Activated T-helper 1 cell treated with Interleukin-2 at 50 U/mL for 16 hours (primary cell): ENCODE data around the gene NUP37.
"Not testable (repeated sequence)": the region's sequence is repeated elsewhere in the genome, so short reads cannot be mapped to it uniquely, and the experiment has no call there.

ENCODE experiments used
- DNase-seq: peaks from one replicate; pipeline ENCODE4 v3.0.0-alpha.2; 2020; ENCODE audit warnings: low read depth

Gene NUP37

GRCh38 chr12:102089228-102089835 lies 30.6 kb downstream of the NUP37 start:
- not testable (repeated sequence) for DNase-seq

- DNase-seq: no peak
Observed at GRCh38 chr12:102080842-102081241, 39.1 kb downstream of the NUP37 start.

DNA sequence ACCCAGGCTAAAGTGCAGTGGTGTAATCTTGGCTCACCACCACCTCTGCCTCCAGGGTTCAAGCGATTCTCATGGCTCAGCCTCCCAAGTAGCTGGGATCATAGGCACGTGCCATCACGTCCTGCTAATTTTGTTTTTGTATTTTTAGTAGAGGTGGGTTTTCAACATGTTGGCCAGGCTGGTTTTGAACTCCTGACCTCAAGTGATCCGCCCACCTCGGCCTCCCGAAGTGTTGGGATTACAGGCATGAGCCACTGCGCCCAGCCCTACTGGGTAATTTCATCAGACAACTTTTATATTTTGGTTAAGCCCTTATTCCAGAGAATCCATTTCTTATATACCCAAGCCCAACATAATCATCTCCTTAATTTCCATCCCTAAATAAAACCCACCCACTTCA lies 47.8 kb downstream of the NUP37 start:
- not testable (repeated sequence) for DNase-seq

DNA sequence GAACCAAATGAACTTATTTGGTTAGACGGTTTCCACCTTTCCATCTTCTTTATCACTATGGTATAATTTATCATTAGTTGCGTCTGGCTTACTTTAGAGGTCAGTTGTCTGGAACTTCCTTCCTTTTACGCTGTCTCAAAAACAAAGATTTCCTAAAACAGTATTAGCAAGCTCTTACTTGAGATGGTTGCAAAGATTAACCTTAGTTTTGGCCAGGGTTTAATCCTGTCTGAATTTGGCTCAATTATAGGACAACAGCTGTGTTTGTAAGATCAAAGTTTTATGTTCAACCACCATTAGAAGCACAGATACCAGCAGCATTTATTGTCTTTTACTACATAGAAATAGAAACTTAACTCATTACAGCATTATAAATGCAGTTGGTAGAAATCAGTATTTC lies 50.2 kb downstream of the NUP37 start:
- DNase-seq: no peak

- no peak for DNase-seq
Observed at GRCh38 chr12:102067574-102068258, 52.2 kb downstream of the NUP37 start.

DNA sequence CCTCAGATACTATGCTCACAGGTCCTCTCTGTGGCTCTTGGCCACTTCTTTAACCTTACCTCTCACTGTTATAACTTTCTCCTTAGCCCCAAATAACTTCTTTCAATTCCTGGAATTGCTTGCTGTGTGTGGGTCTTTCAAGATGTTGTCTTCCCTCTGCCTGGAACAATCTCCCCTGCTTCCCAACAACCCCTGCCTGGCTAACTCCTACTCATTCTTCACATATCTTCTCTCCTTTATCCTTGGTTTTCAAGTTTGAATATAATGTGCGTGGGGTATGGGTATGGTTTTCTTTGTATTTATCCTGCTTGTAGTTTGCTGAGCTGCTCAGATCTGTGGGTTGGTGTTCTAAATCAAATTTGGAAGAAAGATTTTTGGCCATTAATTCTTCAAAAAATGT lies 55.4 kb downstream of the NUP37 start:
- DNase-seq: no peak

DNA sequence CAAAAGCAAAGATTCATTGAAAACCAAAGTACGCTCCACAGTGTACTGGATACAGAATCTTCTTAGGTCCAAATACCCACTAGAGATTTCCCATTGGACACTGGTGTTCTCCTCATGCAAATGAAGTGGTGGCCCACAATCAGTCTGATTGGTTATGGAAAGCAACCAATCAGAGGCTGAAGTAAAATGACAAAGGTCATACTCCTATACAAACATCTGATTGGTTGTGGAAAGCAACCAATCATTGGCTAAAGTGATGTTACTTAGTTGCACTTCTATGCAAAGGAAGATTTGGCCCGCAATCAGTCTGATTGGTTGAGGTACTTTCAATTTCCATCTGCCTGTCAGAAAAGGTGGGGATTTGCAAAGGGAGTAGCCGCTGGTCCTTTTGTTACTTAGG lies 56.8 kb downstream of the NUP37 start:
- DNase-seq: no peak

DNA sequence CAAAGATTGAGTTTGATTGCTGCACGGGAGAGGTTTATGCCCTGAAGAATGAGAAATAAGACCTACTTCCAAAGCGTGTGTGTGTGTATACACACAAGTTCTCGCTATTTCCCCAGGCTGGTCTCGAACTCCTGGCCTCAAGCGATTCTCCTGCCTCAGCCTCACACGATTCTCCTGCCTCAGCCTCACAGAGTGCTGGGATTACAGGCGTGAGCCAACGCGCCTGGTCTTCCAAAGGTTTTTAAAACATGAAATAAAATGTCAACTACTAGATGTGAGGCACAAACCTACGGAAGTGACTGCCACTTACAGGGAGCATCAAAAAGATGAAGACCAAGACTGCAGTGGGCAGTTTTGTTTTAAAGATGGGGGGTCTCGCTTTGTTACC lies 57.5 kb downstream of the NUP37 start:
- no peak for DNase-seq

- DNase-seq: peak; percentile 90
Observed at GRCh38 chr12:102061560-102062418, 58.1 kb downstream of the NUP37 start, which contains the start of gene WASHC3. TSS of gene WASHC3 (minus strand) at chr12:102061991. CDS start at chr12:102061962, 29 bp downstream.

DNA sequence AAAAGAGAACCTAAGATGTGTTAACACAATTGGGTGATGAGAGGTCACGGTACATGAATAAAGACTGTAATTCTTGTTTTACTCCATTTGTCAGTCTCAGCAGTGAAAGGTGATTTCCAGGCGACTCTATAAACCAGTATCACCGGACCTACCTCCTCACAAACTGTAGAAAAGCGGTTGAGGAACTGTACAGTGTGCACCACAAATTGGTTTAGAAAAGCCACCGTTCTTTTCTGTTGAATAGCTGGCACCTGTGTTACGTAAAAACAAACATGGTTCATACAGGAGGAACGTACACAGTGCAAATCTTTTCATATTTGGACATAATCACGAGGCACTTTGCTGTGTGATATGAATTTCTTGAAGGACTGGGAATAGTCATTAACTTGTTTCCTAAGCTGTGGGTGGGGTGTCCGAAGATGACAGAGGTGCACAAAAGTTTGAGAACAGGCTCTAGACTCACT lies 58.8 kb downstream of the NUP37 start:
- no peak for DNase-seq

DNA sequence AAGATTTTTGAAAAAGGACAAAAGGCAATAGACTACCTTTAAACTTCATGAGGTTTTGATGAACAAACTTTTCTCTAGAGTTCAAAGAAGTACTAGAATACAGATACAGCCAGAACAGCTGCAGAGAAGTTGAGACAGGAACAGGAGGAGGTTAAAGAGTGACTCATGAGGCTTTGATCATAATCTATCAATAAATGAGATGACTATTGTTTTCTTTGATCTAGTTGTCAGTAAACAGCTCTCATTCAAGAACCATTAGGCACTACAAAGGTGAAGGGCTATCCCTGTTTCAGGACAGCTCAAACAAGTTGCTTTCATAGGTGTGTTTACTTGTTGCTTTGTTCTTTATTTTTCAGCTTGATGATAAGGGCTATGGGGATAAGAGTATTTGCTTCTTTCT lies 60.6 kb downstream of the NUP37 start:
- DNase-seq: no peak

GRCh38 chr12:102054345-102054744 lies 65.6 kb downstream of the NUP37 start:
- no peak for DNase-seq

GRCh38 chr12:102053062-102053349 lies 66.9 kb downstream of the NUP37 start:
- no peak for DNase-seq

GRCh38 chr12:102052192-102053061 lies 67.5 kb downstream of the NUP37 start:
- DNase-seq: no peak

DNA sequence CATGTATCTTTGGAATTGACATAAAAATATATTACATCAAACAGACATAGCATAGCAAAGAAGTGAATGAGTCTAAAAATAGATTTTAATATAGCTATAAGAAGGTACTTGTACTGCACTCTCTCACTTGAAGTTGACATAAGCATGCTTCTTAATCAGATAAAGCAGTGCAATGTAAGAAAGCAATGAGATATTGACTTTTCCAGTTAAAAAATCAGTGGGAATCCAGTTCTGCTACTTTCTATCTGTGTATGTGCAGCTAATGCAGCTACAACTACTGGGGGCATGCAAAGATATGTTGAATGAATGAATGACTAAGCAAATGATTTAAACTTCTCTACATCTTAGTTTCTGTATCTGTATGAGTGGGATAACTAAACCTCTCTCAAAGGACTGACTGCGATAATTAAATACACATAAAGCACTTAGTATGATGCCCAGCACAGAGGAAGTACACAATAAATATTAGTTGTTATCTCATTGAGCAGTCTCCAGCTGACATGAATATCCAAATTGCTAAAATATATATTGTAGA lies 68.4 kb downstream of the NUP37 start:
- no peak for DNase-seq

DNA sequence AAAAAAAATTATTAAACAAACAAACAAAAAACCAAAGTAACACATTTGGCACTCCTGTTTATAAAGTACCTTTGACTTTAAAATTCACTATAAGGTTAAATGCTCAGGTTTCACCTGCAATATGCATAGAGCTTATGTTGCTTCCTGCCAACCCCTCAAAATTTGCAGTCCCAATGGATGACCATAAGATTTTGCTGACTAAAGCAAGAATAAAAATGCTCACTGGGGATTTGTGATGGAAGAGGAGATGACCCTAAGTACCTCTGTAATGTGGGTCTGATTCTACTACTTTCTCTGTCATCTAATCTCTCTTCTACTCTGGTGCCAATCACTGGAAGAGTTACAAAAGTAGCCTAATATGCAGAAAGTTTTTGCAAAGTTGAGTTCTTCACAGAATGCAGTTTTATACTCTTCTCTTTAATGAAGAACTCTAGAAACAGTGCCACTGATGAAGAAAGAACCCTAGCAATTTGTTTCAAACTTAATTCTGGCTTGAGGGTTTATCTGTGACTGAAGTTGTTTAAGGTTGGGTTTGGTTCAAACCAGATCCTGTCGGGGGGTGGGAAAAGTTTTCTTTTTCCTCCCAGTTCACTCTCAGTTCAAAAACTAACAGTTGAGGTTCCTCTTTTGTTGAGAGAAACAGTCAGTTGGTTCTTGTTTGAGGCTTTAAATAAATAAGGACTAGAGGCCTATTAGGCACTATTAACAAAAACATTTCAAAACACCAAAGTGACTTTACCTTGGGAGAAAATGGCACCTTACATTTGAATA lies 69.1 kb downstream of the NUP37 start:
- DNase-seq: no peak

DNA sequence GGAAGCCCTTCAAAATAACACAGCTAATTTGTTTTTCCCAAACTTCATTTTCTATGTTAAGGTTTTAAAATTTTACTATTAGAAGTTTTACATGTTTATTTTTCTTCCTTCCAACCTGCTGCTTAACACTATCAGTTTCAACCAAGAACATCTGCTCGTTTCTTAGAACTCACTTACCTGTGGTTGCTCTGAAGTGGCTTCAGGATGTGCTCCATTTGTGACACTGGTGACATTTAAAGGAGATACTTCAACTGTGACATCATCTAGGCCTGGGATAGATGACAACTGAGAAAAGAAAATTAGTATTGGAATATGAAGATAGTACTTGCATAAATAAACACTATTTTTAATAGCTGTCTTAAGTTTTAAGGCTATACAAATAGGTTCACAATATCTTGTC lies 76.0 kb downstream of the NUP37 start:
- no peak for DNase-seq

DNA sequence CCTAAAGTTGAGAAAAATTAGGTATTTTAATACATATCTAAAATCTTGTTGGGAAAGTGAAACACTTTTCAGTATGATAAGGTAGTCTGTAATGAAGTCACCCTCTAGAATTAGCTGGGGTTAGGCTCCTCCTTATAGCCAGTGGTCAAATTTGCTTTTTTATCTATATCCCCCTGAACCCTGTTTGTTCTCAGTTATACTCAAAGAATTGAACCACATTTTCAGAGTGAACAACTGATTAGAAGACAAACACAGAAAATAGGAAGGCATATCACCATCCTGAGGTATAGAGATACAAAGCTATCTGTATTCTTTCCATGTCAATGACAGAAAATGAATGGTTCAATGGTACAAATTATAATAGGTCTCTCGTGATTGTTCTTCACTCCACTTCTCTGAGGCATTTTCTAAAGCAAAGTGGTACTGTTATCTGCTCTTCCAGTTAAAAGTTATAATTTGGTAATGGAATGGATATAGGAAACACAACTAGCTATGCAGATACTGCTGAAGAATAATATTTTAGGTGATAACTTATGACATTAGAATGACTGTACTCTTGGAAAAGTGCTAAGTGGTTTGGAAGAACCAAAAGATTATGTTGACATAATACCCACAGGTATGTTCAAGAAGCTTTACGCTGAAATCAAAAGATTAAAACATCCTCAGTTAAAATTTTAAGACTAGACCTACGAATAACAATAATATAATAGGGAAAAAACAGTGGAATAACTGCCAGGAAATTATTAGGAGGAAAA lies 85.7 kb downstream of the NUP37 start:
- DNase-seq: no peak

GRCh38 chr12:102031852-102032251 lies 88.1 kb downstream of the NUP37 start:
- no peak for DNase-seq

DNA sequence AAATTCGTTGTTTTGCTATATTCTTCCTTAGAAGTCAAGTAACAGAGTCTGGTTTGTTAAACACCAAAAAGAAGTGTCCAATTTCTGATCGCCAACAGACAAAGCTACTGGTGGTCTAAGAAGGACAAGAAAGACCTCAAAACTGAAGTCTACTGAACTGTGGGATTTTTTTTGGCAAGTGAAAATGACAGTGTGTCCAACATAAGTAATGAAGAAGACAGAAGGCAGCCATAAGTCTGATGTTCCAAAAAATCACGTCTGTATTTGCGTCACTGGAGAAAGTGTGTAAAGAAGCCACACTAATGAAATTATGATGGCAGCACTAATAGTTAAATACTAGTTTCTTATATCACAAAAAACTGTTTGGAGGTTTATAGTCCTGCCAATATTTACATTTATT lies 90.8 kb downstream of the NUP37 start:
- no peak for DNase-seq
